Measurements from ENCODE around the gene CPNE2. TPM values are rescaled to one million over a fixed set of nuclear protein-coding genes. Genes with fewer than 3 reads are reported as not detected.
"Not testable (repeated sequence)": the region's sequence is repeated elsewhere in the genome, so short reads cannot be mapped to it uniquely, and the experiment has no call there.

Gene CPNE2
- total RNA-seq, 1 experiment from 2014 or later: 43.4 TPM

DNA sequence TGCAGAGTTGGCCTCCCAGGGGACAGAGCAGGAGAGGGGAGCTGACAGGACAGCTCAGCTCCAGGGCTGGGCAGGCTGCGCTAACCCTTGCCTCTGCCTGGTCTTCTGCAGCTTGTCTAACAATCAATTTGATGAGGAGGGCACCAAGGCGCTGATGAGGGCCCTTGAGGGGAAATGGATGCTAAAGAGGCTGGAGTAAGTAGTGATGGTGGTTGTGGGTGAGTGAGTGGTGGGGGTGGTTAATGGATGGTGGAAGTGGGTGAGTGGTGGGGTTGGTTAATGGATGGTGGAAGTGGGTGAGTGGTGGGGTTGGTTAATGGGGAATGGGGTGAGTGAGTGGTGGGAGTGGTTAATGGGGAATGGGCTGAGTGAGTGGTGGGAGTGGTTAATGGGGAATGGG lies 22.0 kb upstream of the CPNE2 start:
- ATAC-seq (no peak), DNase-seq (ENCODE audit: low read depth, low spot score) (no peak)
- in situ Hi-C loops (cut with HindIII; ENCODE audit: low pct_unique_long_range_greater_than_20kb, low sequenced_read_pairs) (no loop called here), intact Hi-C loops (cut with micrococcal nuclease; ENCODE audit: unreplicated experiment) (no loop called here)
- Histone ChIP-seq H3K27me3 (ENCODE audit: control insufficient read depth, insufficient read depth, low read length) (no peaks in the 10 kb centered on the region), H3K4me1 (ENCODE audit: control insufficient read depth, insufficient read depth, low read length) (no peaks in the 10 kb centered on the region), H3K9me3 (ENCODE audit: control insufficient read depth, insufficient read depth, low read depth, low read length) (no peaks in the 10 kb centered on the region), H3K36me3 (ENCODE audit: control insufficient read depth, insufficient read depth, low read length) (no peaks in the 10 kb centered on the region), H3K27ac (ENCODE audit: low read length) (no peak overlapping the region), H3K4me3 (ENCODE audit: low read depth in 2 of 2, low read length in 2 of 2) (no peak overlapping the region)
- POLR2A ChIA-PET: no interaction called here
- CTCF ChIA-PET: no interaction called here
- TF ChIP-seq POLR2AphosphoS5 (IDR thresholded peaks at IDR 0.05; ENCODE audit: low read depth, low read length): no peak
- TF ChIP-seq, protein P1, sequence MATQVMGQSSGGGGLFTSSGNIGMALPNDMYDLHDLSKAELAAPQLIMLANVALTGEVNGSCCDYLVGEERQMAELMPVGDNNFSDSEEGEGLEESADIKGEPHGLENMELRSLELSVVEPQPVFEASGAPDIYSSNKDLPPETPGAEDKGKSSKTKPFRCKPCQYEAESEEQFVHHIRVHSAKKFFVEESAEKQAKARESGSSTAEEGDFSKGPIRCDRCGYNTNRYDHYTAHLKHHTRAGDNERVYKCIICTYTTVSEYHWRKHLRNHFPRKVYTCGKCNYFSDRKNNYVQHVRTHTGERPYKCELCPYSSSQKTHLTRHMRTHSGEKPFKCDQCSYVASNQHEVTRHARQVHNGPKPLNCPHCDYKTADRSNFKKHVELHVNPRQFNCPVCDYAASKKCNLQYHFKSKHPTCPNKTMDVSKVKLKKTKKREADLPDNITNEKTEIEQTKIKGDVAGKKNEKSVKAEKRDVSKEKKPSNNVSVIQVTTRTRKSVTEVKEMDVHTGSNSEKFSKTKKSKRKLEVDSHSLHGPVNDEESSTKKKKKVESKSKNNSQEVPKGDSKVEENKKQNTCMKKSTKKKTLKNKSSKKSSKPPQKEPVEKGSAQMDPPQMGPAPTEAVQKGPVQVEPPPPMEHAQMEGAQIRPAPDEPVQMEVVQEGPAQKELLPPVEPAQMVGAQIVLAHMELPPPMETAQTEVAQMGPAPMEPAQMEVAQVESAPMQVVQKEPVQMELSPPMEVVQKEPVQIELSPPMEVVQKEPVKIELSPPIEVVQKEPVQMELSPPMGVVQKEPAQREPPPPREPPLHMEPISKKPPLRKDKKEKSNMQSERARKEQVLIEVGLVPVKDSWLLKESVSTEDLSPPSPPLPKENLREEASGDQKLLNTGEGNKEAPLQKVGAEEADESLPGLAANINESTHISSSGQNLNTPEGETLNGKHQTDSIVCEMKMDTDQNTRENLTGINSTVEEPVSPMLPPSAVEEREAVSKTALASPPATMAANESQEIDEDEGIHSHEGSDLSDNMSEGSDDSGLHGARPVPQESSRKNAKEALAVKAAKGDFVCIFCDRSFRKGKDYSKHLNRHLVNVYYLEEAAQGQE (IDR thresholded peaks at IDR 0.05; ENCODE audit: insufficient read depth in 1 of 2, low read depth in 2 of 2, low read length in 1 of 2): no peak
- TF ChIP-seq SIN3A (IDR thresholded peaks at IDR 0.05; ENCODE audit: borderline replicate concordance, insufficient read depth, low read depth, low read length): no peak
- TF ChIP-seq TCF7L2 (IDR thresholded peaks at IDR 0.05; ENCODE audit: low read depth, low read length): no peak
- TF ChIP-seq, protein P2, sequence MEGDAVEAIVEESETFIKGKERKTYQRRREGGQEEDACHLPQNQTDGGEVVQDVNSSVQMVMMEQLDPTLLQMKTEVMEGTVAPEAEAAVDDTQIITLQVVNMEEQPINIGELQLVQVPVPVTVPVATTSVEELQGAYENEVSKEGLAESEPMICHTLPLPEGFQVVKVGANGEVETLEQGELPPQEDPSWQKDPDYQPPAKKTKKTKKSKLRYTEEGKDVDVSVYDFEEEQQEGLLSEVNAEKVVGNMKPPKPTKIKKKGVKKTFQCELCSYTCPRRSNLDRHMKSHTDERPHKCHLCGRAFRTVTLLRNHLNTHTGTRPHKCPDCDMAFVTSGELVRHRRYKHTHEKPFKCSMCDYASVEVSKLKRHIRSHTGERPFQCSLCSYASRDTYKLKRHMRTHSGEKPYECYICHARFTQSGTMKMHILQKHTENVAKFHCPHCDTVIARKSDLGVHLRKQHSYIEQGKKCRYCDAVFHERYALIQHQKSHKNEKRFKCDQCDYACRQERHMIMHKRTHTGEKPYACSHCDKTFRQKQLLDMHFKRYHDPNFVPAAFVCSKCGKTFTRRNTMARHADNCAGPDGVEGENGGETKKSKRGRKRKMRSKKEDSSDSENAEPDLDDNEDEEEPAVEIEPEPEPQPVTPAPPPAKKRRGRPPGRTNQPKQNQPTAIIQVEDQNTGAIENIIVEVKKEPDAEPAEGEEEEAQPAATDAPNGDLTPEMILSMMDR (IDR thresholded peaks at IDR 0.05): no peak
- no TSS peak for BruUV-seq (replicated peaks)

DNA sequence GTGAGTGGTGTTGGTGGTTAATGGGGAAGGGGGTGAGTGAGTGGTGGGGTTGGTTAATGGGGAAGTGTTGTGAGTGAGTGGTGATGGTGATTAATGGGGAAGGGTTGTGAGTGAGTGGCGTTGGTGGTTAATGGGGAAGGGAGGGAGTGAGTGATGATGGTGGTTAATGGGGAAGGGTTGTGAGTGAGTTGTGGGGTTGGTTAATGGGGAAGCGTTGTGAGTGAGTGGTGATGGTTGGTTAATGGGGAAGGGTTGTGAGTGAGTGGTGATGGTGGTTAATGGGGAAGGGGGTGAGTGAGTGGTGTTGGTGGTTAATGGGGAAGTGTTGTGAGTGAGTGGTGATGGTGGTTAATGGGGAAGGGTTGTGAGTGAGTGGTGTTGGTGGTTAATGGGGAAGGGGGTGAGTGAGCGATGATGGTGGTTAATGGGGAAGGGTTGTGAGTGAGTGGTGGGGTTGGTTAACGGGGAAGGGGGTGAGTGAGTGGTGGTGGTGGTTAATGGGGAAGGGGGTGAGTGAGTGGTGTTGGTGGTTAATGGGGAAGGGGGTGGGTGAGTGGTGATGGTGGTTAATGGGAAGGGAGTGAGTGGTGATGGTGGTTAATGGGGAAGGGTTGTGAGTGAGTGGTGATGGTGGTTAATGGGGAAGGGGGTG lies 21.2 kb upstream of the CPNE2 start:
- CTCF ChIA-PET; DNase-seq (ENCODE audit: low read depth, low spot score); H3K4me3 ChIP-seq (ENCODE audit: low read depth in 2 of 2, low read length in 2 of 2); H3K27ac ChIP-seq (ENCODE audit: low read length); POLR2A ChIA-PET; intact Hi-C loops (cut with micrococcal nuclease; ENCODE audit: unreplicated experiment); H3K27me3 ChIP-seq (ENCODE audit: control insufficient read depth, insufficient read depth, low read length); BruUV-seq (replicated peaks); H3K9me3 ChIP-seq (ENCODE audit: control insufficient read depth, insufficient read depth, low read depth, low read length); in situ Hi-C loops (cut with HindIII; ENCODE audit: low pct_unique_long_range_greater_than_20kb, low sequenced_read_pairs); ATAC-seq; H3K36me3 ChIP-seq (ENCODE audit: control insufficient read depth, insufficient read depth, low read length); H3K4me1 ChIP-seq (ENCODE audit: control insufficient read depth, insufficient read depth, low read length): not testable (repeated sequence)

DNA sequence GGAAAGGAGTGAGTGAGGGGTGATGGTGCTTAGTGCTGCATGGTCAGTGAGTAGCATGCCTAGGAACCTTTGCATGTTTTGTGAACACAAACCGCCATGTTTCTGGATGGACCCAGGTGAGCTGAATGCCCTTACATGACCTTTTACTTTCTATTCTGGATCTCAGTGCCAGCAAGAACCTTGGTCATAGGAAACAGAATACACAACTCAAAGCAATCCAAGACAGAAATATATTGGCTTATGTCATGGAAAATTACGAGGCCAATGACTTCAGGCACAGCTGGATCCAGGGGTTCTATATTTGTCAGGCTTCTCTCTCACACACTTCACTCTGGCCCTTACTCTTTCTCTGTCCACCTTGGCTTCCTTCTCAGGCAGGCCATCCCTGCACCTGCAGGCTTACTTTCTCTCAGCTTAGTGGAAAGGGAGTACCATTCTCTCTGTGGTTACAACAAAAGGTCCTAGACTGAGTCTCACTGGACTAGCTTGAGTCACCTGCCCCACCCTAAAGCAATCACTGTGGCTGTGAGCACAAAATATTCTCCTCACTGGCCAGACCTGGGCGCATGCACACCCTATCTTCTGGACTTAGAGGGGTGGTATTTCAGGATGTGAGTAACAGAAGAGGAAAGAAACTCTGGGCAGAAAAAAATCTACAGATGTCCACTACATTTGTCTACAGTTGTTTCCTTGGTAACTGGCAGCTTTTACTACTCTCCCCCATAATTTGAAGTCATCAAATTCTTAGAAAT lies 20.4 kb upstream of the CPNE2 start:
- H3K9me3 ChIP-seq (ENCODE audit: control insufficient read depth, insufficient read depth, low read depth, low read length): no peaks in the 10 kb centered on the region
- in situ Hi-C loops (cut with HindIII; ENCODE audit: low pct_unique_long_range_greater_than_20kb, low sequenced_read_pairs) (no loop called here), intact Hi-C loops (cut with micrococcal nuclease; ENCODE audit: unreplicated experiment) (no loop called here)
- no peaks in the 10 kb centered on the region for H3K4me1 ChIP-seq (ENCODE audit: control insufficient read depth, insufficient read depth, low read length)
- no peak for ATAC-seq
- no peak overlapping the region for H3K4me3 ChIP-seq (ENCODE audit: low read depth in 2 of 2, low read length in 2 of 2)
- CTCF ChIA-PET: no interaction called here
- no peak for TF ChIP-seq SIN3A (IDR thresholded peaks at IDR 0.05; ENCODE audit: borderline replicate concordance, insufficient read depth, low read depth, low read length)
- TF ChIP-seq, protein P1 (IDR thresholded peaks at IDR 0.05; ENCODE audit: insufficient read depth in 1 of 2, low read depth in 2 of 2, low read length in 1 of 2): no peak
- TF ChIP-seq TCF7L2 (IDR thresholded peaks at IDR 0.05; ENCODE audit: low read depth, low read length): no peak
- TF ChIP-seq POLR2AphosphoS5 (IDR thresholded peaks at IDR 0.05; ENCODE audit: low read depth, low read length): no peak
- POLR2A ChIA-PET: no interaction called here
- no peak overlapping the region for H3K27ac ChIP-seq (ENCODE audit: low read length)
- H3K27me3 ChIP-seq (ENCODE audit: control insufficient read depth, insufficient read depth, low read length): no peaks in the 10 kb centered on the region
- H3K36me3 ChIP-seq (ENCODE audit: control insufficient read depth, insufficient read depth, low read length): no peaks in the 10 kb centered on the region
- no TSS peak for BruUV-seq (replicated peaks)
- no peak for DNase-seq (ENCODE audit: low read depth, low spot score)
